M059J (cell line): ENCODE results near the gene LORICRIN. TPM values are rescaled to one million over a fixed set of nuclear protein-coding genes. Genes with fewer than 3 reads are reported as not detected.
A peak's percentile ranks its signal among the peaks of the same experiment; 100 is the strongest.

Source experiments
- DNase-seq: peaks from one replicate; pipeline ENCODE4 v3.0.0-alpha.2; 2012; ENCODE audit warnings: low read depth
- total RNA-seq: library from RNA; depleted of rRNA; stranded (reverse); fragments of >200 nt; shearing (Covaris generic); gene quantifications from 2 replicates; pipeline ENCODE4 v1.2.3, GENCODE V29; 2014

LORICRIN gene
- total RNA-seq, 1 experiment from 2014 or later = not detected

- no peak for DNase-seq
Measured at GRCh38 chr1:153250166-153250565, 9.3 kb upstream of the LORICRIN start.

GRCh38 chr1:153251087-153251486 lies 8.4 kb upstream of the LORICRIN start:
- no peak for DNase-seq

GRCh38 chr1:153251562-153251961 lies 7.9 kb upstream of the LORICRIN start:
- DNase-seq = no peak

- no peak for DNase-seq
Measured at GRCh38 chr1:153251988-153252387, 7.5 kb upstream of the LORICRIN start.

- DNase-seq = no peak
Measured at GRCh38 chr1:153253076-153253475, 6.4 kb upstream of the LORICRIN start.

GRCh38 chr1:153253693-153254092 lies 5.8 kb upstream of the LORICRIN start:
- DNase-seq = no peak

- DNase-seq = no peak
Measured at GRCh38 chr1:153260585-153261280, 1.2 kb downstream of the LORICRIN start.

GRCh38 chr1:153261281-153262069 lies 2.0 kb downstream of the LORICRIN start:
- no peak for DNase-seq

- no peak for DNase-seq
Measured at GRCh38 chr1:153262070-153262366, 2.5 kb downstream of the LORICRIN start.

GRCh38 chr1:153262462-153263157 lies 3.1 kb downstream of the LORICRIN start:
- no peak for DNase-seq

- no peak for DNase-seq
Measured at GRCh38 chr1:153265457-153265856, 6.0 kb downstream of the LORICRIN start.

- no peak for DNase-seq
Measured at GRCh38 chr1:153271711-153272110, 12.2 kb downstream of the LORICRIN start.

- DNase-seq = no peak
Measured at GRCh38 chr1:153272186-153272585, 12.7 kb downstream of the LORICRIN start.

GRCh38 chr1:153277852-153278251 lies 18.4 kb downstream of the LORICRIN start:
- DNase-seq = no peak

- peak; percentile 4 for DNase-seq
Measured at GRCh38 chr1:153288634-153289275, 29.3 kb downstream of the LORICRIN start.

GRCh38 chr1:153291514-153291913 lies 32.0 kb downstream of the LORICRIN start:
- DNase-seq = no peak

GRCh38 chr1:153292185-153292584 lies 32.7 kb downstream of the LORICRIN start:
- no peak for DNase-seq

- DNase-seq = no peak
Measured at GRCh38 chr1:153292740-153293479, 33.4 kb downstream of the LORICRIN start.

GRCh38 chr1:153293480-153293775 lies 33.9 kb downstream of the LORICRIN start:
- no peak for DNase-seq

- DNase-seq = no peak
Measured at GRCh38 chr1:153293851-153294250, 34.4 kb downstream of the LORICRIN start.

GRCh38 chr1:153302308-153302707 lies 42.8 kb downstream of the LORICRIN start:
- DNase-seq = no peak

GRCh38 chr1:153305682-153306081 lies 46.2 kb downstream of the LORICRIN start:
- DNase-seq = no peak
